Urothelium cell line (cell line): ENCODE results near the gene HIC1.
A peak's percentile ranks its signal among the peaks of the same experiment; 100 is the strongest.
"Not testable (repeated sequence)": the region's sequence is repeated elsewhere in the genome, so short reads cannot be mapped to it uniquely, and the experiment has no call there.

Experiments
- DNase-seq: peaks from one replicate; pipeline ENCODE4 v3.0.0; 2011; ENCODE audit warnings: low spot score, mixed read lengths
- FAIRE-seq: peaks from 2 replicates; lab custom pipeline; 2011; peaks lifted over from hg19 to GRCh38; lab: Jason Lieb, UNC

HIC1 gene

GRCh38 chr17:2054512-2055291, at the start of gene HIC1:
Gene HIC1 (plus strand): TSS chr17:2055103. CDS start chr17:2056691, 1,588 bp downstream.
- FAIRE-seq (no peak), DNase-seq (no peak)

- FAIRE-seq (no peak), DNase-seq (no peak)
These were observed 46.4 kb upstream of the HIC1 start for GRCh38 chr17:2008332-2009126.

GRCh38 chr17:2009737-2010136, 45.2 kb upstream of the HIC1 start:
- DNase-seq (no peak), FAIRE-seq (no peak)

GRCh38 chr17:2011411-2012371, 43.2 kb upstream of the HIC1 start:
- DNase-seq (peak; percentile 36), FAIRE-seq (no peak)

GRCh38 chr17:2012499-2012898, 42.4 kb upstream of the HIC1 start:
- no peak for FAIRE-seq
- no peak for DNase-seq

GRCh38 chr17:2013220-2013993, 41.5 kb upstream of the HIC1 start:
- not testable (repeated sequence) for DNase-seq, FAIRE-seq

GRCh38 chr17:2013994-2014317, 40.9 kb upstream of the HIC1 start:
- no peak for FAIRE-seq

GRCh38 chr17:2015314-2015713, 39.6 kb upstream of the HIC1 start:
- no peak for FAIRE-seq

More at GRCh38 chr17:2013994-2014317, 40.9 kb upstream of the HIC1 start:
- no peak for DNase-seq

GRCh38 chr17:2016494-2016893, 38.4 kb upstream of the HIC1 start:
- DNase-seq = no peak
- no peak for FAIRE-seq

More at GRCh38 chr17:2015314-2015713, 39.6 kb upstream of the HIC1 start:
- no peak for DNase-seq

GRCh38 chr17:2017274-2017941, 37.5 kb upstream of the HIC1 start:
- DNase-seq (no peak), FAIRE-seq (no peak)

- DNase-seq (no peak), FAIRE-seq (no peak)
These were observed 36.0 kb upstream of the HIC1 start for GRCh38 chr17:2018716-2019510.

GRCh38 chr17:2019723-2020122, 35.2 kb upstream of the HIC1 start:
- no peak for DNase-seq
- FAIRE-seq = no peak

- no peak for DNase-seq
- no peak for FAIRE-seq
These were observed 34.2 kb upstream of the HIC1 start for GRCh38 chr17:2020721-2021120.

- FAIRE-seq (no peak), DNase-seq (no peak)
These were observed 32.2 kb upstream of the HIC1 start for GRCh38 chr17:2022647-2023240.

GRCh38 chr17:2023256-2023655, 31.6 kb upstream of the HIC1 start:
- no peak for FAIRE-seq

GRCh38 chr17:2023692-2024571, 31.0 kb upstream of the HIC1 start:
- no peak for DNase-seq

More at GRCh38 chr17:2023256-2023655, 31.6 kb upstream of the HIC1 start:
- no peak for DNase-seq

GRCh38 chr17:2024572-2025219, 30.2 kb upstream of the HIC1 start:
- DNase-seq (no peak), FAIRE-seq (no peak)

More at GRCh38 chr17:2023692-2024571, 31.0 kb upstream of the HIC1 start:
- no peak for FAIRE-seq
